Stimulated activated CD4-positive, alpha-beta T cell treated with anti-CD3 and anti-CD28 coated beads, Interleukin-1b, Interleukin-23, amount 100 ng/mL, for 48 hours (primary cell): ENCODE results near the gene RGS3.
A peak's percentile ranks its signal among the peaks of the same experiment; 100 is the strongest.
"Not testable (repeated sequence)": the region's sequence is repeated elsewhere in the genome, so short reads cannot be mapped to it uniquely, and the experiment has no call there.

Experiments
- DNase-seq: peaks from one replicate; pipeline ENCODE4 v3.0.0-alpha.2; 2020

RGS3 gene

GRCh38 chr9:113467183-113467582 is 3.7 kb downstream of the RGS3 start:
- DNase-seq = no peak

- no peak for DNase-seq
These were observed 5.4 kb downstream of the RGS3 start for GRCh38 chr9:113468716-113469448.

- no peak for DNase-seq
These were observed 7.6 kb downstream of the RGS3 start for GRCh38 chr9:113471143-113471542.

- DNase-seq = no peak
These were observed 8.0 kb downstream of the RGS3 start for GRCh38 chr9:113471566-113471965.

GRCh38 chr9:113472199-113472598 is 8.7 kb downstream of the RGS3 start:
- DNase-seq = no peak

GRCh38 chr9:113474360-113475028 is 11.0 kb downstream of the RGS3 start:
- DNase-seq = no peak

GRCh38 chr9:113475031-113475430 is 11.5 kb downstream of the RGS3 start:
- DNase-seq = no peak

- DNase-seq = no peak
These were observed 12.5 kb downstream of the RGS3 start for GRCh38 chr9:113475992-113476391.

GRCh38 chr9:113476511-113476916 is 13.0 kb downstream of the RGS3 start:
- no peak for DNase-seq

GRCh38 chr9:113477058-113477457 is 13.5 kb downstream of the RGS3 start:
- DNase-seq = no peak

- no peak for DNase-seq
These were observed 14.1 kb downstream of the RGS3 start for GRCh38 chr9:113477661-113478060.

GRCh38 chr9:113479174-113479621 is 15.7 kb downstream of the RGS3 start:
- peak; percentile 22 for DNase-seq

- DNase-seq = no peak
These were observed 17.1 kb downstream of the RGS3 start for GRCh38 chr9:113480612-113481011.

GRCh38 chr9:113481176-113481787 is 17.8 kb downstream of the RGS3 start:
- no peak for DNase-seq

- no peak for DNase-seq
These were observed 18.8 kb downstream of the RGS3 start for GRCh38 chr9:113482341-113482740.

- no peak for DNase-seq
These were observed 19.6 kb downstream of the RGS3 start for GRCh38 chr9:113482991-113483675.

GRCh38 chr9:113483676-113484257 is 20.2 kb downstream of the RGS3 start:
- DNase-seq = no peak

- no peak for DNase-seq
These were observed 20.8 kb downstream of the RGS3 start for GRCh38 chr9:113484258-113484730.

- no peak for DNase-seq
These were observed 22.2 kb downstream of the RGS3 start for GRCh38 chr9:113485761-113486115.

- DNase-seq = no peak
These were observed 22.8 kb downstream of the RGS3 start for GRCh38 chr9:113486327-113486726.

- DNase-seq = no peak
These were observed 24.5 kb downstream of the RGS3 start for GRCh38 chr9:113488071-113488470.

- no peak for DNase-seq
These were observed 25.0 kb downstream of the RGS3 start for GRCh38 chr9:113488490-113488889.

GRCh38 chr9:113491147-113491546 is 27.6 kb downstream of the RGS3 start:
- not testable (repeated sequence) for DNase-seq
